Measurements from ENCODE around the gene ITPKB.

The ITPKB gene

GRCh38 chr1:226684026-226684425 is 55.1 kb downstream of the ITPKB start:
- Histone ChIP-seq H3K27me3 (ENCODE audit: insufficient read depth, low read length) (no peaks in the 10 kb centered on the region), H4K20me1 (ENCODE audit: insufficient read depth, low read length) (no peaks in the 10 kb centered on the region), H3K4me2 (ENCODE audit: low read length) (peak overlapping the region; percentile 45; the same call in 1 of the 2 replicates), H3F3A (ENCODE audit: insufficient read depth, low read length) (no peaks in the 10 kb centered on the region), H3K9ac (ENCODE audit: low read length) (peak overlapping the region; percentile 45; the same call in 1 of the 2 replicates), H3K9me3 (ENCODE audit: low read length) (no peaks in the 10 kb centered on the region), H2AFZ (ENCODE audit: low read length) (no peak overlapping the region), H3K27ac (ENCODE audit: low read depth, low read length, poor library complexity, severe bottlenecking) (peak overlapping the region; percentile 100), H3K9me2 (ENCODE audit: low read depth, low read length) (no peaks in the 10 kb centered on the region), H3K79me2 (ENCODE audit: insufficient read depth, low read length) (0 out of 2 replicates have a peak, but pooled peaks cover 6% of the 10 kb centered on the region), H3K36me3 (ENCODE audit: insufficient read depth, low read length) (peaks cover 7% of the 10 kb centered on the region; the same call in 1 of the 2 replicates), H3K4me3 (ENCODE audit: low read depth, low read length, poor library complexity, severe bottlenecking) (no peak overlapping the region), H3K4me1 (ENCODE audit: insufficient read depth, low read length, severe bottlenecking) (no peaks in the 10 kb centered on the region)
- TF ChIP-seq EZH2 (IDR thresholded peaks at IDR 0.05; ENCODE audit: borderline replicate concordance, low read length) (no peak), CTCF (IDR thresholded peaks at IDR 0.05; ENCODE audit: low read length) (no peak)

GRCh38 chr1:226682871-226683814 is 55.9 kb downstream of the ITPKB start:
- peak overlapping the region; percentile 45; the same call in 1 of the 2 replicates for H3K9ac ChIP-seq (ENCODE audit: low read length)
- H4K20me1 ChIP-seq (ENCODE audit: insufficient read depth, low read length): no peaks in the 10 kb centered on the region
- no peaks in the 10 kb centered on the region for H3K4me1 ChIP-seq (ENCODE audit: insufficient read depth, low read length, severe bottlenecking)
- no peaks in the 10 kb centered on the region for H3K79me2 ChIP-seq (ENCODE audit: insufficient read depth, low read length)
- no peak overlapping the region for H3K4me3 ChIP-seq (ENCODE audit: low read depth, low read length, poor library complexity, severe bottlenecking)
- H3F3A ChIP-seq (ENCODE audit: insufficient read depth, low read length): no peaks in the 10 kb centered on the region
- peak overlapping the region; percentile 45 for H3K4me2 ChIP-seq (ENCODE audit: low read length)
- no peak overlapping the region for H2AFZ ChIP-seq (ENCODE audit: low read length)
- H3K27ac ChIP-seq (ENCODE audit: low read depth, low read length, poor library complexity, severe bottlenecking): peak overlapping the region; percentile 100
- no peaks in the 10 kb centered on the region for H3K27me3 ChIP-seq (ENCODE audit: insufficient read depth, low read length)
- H3K9me2 ChIP-seq (ENCODE audit: low read depth, low read length): no peaks in the 10 kb centered on the region
- no peaks in the 10 kb centered on the region for H3K9me3 ChIP-seq (ENCODE audit: low read length)
- H3K36me3 ChIP-seq (ENCODE audit: insufficient read depth, low read length): peaks cover 4% of the 10 kb centered on the region; the same call in 1 of the 2 replicates
- TF ChIP-seq EZH2 (IDR thresholded peaks at IDR 0.05; ENCODE audit: borderline replicate concordance, low read length): no peak
- TF ChIP-seq CTCF (IDR thresholded peaks at IDR 0.05; ENCODE audit: low read length): no peak

- Histone ChIP-seq H3K4me3 (ENCODE audit: low read depth, low read length, poor library complexity, severe bottlenecking) (no peak overlapping the region), H3K9me3 (ENCODE audit: low read length) (no peaks in the 10 kb centered on the region), H4K20me1 (ENCODE audit: insufficient read depth, low read length) (no peaks in the 10 kb centered on the region), H2AFZ (ENCODE audit: low read length) (no peak overlapping the region), H3K9me2 (ENCODE audit: low read depth, low read length) (no peaks in the 10 kb centered on the region), H3K36me3 (ENCODE audit: insufficient read depth, low read length) (peaks cover 4% of the 10 kb centered on the region; the same call in 1 of the 2 replicates), H3K4me1 (ENCODE audit: insufficient read depth, low read length, severe bottlenecking) (no peaks in the 10 kb centered on the region), H3K4me2 (ENCODE audit: low read length) (peak overlapping the region; percentile 45), H3K9ac (ENCODE audit: low read length) (peak overlapping the region; percentile 45; the same call in 1 of the 2 replicates), H3K27ac (ENCODE audit: low read depth, low read length, poor library complexity, severe bottlenecking) (peak overlapping the region; percentile 100), H3K79me2 (ENCODE audit: insufficient read depth, low read length) (no peaks in the 10 kb centered on the region), H3K27me3 (ENCODE audit: insufficient read depth, low read length) (no peaks in the 10 kb centered on the region), H3F3A (ENCODE audit: insufficient read depth, low read length) (no peaks in the 10 kb centered on the region; the same call in 1 of the 2 replicates)
- no peak for TF ChIP-seq EZH2 (IDR thresholded peaks at IDR 0.05; ENCODE audit: borderline replicate concordance, low read length)
- no peak for TF ChIP-seq CTCF (IDR thresholded peaks at IDR 0.05; ENCODE audit: low read length)
Measured at GRCh38 chr1:226681652-226682493, 57.2 kb downstream of the ITPKB start.
